Lung microvascular endothelial cell (primary cell): ENCODE data around the gene HAPLN1. TPM values are rescaled to one million over a fixed set of nuclear protein-coding genes. Genes with fewer than 3 reads are reported as not detected.

Source experiments
- DNase-seq, 2 donors: peaks; one replicate each; pipeline versions ENCODE4 v3.0.0 to v3.0.0-alpha.2; 2010; ENCODE audit warnings: low read depth in 2 of 2
- total RNA-seq: library from RNA; depleted of rRNA; stranded (reverse); fragments of >200 nt; gene quantifications from 2 replicates; pipeline ENCODE4 v1.2.1, GENCODE V29; 2014

HAPLN1 gene
- total RNA-seq, 1 donor from 2014 or later: not detected

DNA sequence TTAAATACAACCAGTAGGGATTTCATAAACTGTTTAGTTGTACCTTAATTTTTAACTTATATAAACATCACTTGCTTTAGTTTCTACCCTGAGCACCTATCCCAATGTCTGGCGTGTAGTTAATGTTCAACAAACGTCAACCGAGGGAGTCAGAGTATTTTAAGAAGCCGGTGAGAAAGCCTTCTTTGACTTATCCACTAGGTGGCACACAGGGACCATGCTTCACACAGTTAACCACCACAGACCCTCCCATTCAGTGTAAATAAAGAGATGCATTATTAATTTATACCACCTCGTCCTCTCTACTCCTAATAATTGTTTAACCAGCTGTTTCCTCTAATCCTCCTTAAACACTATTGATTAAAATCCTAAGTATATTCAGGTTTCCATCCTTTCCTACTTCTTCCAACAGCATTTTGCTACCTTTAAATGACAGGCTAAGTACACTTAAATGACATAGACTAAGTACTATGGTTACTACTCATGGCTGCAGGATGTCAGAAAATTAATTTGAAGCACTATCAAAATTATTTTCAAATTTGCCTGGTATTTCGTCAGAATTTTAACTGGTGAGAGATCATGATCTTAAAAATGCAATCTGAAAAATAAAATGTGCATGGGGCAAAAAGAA lies 2.3 kb downstream of the HAPLN1 start:
- DNase-seq: peak; percentile 76 to 78

DNA sequence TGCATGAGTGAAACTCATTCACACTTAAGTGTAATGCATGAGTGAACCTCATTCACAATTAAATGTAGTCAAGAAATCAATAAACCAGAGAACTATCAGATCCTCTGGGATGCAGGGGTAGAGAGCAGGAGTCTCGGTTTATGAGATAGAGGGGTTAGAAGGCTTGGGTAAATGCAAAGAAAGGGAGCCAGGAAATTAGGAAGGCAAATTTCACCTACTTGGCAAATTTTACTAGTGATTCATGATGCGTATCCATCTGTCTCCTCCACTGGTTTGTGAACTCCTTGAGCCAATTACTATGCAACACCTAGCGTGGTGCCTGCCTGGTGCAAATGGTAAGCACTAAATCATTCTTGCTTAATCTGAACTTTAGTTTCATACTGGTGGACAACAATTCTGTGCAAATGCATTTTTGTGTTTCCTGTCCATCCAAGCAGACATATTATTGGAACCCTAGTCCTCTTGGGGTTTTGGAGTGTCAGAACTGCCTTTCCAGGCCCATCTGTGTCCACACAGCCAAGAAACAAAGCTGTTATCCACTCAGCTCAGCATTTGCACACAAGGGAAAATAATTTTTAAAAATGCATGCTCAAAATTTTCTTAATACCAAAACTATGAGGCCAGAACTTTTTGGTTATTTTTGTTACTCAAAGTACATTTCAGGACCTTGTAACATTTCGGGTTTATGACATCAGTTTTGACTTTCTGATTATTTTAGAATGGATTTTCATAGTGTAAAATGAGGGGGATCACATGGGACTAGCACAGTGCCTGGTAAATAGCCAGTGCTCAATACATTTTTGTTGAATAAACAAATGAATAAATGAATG lies 5.2 kb downstream of the HAPLN1 start:
- no peak for DNase-seq

DNA sequence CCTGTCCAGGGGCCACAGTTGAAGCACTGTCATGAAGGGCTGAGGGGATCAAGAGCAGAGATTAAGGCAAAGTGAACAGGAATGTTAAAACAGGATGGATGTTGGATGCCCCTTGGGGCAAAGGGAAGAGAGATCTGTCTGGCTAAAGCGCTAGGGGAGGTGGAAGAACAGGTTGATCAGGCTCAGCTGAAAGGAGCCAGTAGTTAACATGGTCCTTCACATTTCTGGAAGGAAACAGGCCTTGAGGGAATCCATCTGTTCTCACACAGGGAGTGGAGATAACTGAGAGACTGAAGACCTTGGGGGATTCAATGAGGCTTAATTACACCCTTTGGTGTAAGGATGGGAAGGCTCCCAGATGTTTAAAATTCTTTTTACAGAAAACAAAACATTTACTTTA lies 5.8 kb downstream of the HAPLN1 start:
- no peak for DNase-seq

DNA sequence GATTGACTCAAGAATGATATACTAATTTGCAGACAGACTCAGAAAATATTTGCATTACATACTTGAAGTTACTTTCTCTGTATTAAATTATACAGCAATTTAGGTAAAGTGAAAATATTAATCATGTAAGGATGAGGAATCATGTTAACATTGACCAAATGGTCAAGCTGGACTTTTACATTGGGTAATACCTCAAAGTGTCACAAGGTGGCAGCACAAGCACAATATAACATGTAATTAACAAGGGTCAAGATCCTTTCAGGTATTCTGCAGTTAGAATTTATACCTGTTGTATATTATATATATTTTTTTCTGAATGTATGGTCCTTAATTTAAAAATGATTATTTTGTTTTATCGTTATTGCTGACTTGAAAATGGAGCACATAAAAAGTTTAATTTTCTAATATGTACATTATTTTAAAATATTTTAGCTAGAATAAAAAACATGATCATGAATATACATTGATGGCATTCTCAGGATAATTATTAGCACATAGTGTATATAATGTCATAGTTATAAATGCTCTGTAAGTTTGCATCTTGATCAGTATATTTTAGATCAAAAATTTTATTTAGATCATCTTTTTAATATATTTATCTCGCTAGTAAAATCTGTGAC lies 8.6 kb downstream of the HAPLN1 start:
- peak; percentile 49 to 57 for DNase-seq

DNA sequence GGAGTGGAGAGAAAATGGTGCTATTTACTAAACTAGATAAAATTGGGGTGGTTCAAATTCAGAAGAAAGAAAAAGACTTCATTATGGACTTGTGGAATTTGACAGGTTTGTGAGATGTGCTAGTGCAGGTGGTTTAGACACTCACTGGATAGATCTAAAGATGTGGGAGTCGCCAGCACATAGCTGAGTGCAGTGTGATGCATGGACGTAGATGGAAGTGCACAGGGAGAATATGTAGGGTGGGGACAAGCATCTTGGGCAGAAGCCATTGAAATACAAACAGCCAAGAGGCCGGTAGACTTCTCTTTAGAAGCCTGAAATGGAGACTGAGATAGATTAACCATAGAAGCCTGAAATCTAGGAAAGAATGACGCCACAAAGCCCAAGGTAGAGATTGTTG lies 10.7 kb downstream of the HAPLN1 start:
- DNase-seq: no peak

DNA sequence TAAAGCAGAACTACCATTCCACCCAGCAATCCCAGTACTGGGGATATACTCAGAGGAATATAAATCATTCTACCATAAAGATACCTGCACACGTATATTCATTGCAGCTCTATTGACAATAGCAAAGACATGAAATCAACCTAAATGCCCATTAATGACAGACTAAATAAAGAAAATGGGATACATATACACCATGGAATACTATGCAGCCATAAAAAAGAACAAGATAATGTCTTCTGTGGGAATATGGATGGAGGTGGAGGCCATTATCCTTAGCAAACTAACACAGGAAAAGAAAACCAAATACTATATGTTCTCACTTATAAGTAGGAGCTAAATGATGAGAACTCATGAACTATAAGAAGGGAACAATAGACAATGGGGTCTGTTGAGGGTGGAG lies 12.5 kb downstream of the HAPLN1 start:
- DNase-seq: no peak

DNA sequence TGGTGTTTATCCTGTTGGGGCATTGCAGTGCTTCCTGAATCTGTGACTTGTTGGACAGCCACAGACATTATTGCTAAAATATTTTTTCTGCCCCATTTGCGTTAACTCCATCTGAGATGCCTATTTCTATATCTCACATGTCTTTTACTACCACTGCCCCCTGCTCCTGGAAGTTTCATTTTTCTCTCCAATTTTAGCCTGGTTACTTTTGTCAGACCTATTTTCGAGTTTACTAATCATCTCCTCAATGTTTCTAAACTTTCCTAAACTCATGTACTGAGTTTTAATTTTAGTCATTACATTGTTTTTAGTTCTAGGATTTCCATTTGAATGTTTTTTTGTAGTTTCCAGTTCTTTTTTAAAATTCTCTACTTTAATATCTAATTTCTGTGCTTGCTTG lies 17.6 kb downstream of the HAPLN1 start:
- DNase-seq: no peak

DNA sequence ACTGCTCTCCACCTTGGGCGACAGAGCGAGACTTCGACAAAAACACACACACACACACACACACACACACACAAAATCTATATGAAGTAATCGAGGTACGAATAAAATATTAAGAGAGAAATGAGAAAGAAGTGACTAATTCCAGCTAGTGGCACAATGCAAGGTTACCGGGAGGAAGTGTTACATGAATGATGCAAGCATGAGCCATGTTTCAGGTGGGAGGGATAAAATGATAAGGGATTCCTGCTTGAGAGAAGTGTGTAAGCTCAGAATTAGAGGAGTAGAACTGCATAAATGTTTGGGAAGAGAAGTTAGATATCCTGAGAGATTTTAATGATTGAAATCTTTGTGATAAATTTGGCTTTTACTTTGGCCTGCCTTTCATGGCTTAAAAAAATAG lies 18.8 kb downstream of the HAPLN1 start:
- DNase-seq: no peak

DNA sequence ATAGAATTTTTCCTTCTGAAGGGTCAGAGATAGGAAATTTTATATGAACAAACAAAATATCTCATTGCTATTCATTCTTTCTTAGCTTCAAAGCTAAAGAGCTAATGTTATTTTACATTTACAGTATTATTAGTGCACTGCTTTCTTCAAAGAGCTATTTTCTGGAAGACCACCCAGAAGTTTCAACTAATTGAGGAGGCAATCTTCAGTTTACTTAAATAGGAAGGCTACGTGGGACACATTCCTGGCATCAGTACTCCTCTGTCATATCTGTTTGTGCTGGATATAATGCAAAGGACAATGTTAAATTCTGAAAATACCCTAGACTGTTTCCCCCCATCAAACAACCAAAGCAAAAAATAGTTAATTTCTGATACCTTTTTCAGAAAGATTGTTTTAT lies 30.8 kb downstream of the HAPLN1 start:
- no peak for DNase-seq

DNA sequence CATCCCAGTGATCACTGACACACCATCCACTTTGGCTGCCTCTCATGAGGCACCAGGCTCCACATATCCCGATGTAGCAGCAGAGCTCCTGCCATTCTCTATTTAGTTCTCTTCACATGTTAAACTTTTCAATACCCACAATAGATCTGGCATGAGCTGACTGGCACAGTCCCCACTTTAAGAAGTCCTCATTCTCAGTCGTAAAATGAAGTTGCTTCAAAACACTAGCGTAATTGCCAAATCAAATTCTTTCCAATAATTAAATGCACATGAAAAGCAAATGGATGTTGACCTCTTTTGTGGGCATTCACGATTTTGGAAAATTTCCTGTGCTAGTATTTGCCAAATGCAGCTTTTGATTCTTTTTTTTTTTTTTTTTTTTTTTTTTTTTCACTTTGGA lies 32.4 kb downstream of the HAPLN1 start:
- DNase-seq: no peak

DNA sequence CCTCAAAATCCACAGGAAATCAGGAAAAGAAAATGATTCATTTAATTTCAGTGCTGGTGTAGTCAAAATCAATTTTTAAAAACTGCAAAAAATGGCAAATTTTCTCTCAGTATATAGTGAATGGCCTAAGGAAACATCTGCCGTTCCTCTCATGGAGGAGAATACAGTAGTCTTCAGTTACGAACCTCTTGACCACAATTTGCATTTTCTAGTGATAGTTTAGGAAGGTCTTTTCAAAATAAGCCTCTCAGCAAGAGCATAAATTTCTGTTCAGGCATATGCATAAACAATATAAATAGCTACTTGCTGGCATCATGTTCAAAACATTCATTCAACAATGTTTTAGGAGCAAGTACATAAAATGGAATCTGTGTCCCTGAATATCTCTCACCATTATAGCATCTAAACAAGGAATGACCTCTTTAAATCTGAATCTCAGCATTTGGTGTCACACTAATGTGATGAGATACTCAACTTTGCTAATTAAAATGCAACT lies 33.5 kb downstream of the HAPLN1 start:
- DNase-seq: no peak

DNA sequence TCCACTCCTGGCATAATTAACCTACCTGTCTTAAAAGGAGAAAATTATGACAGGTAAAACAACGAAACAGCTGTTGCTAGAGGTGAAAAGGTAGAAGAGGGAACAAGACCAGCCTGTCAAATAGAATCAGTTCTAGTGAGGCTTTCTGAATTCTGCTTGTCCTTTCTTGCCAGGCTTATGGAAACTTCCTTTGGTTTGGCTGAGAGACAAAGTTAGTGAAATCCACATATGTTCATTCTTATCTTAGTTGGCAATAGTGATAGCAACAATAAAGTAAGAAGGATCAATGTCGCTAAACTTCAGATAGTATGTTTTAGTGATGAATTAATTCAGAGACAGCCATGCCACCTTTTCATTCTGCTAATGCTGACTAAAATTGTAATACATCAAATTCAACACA lies 34.4 kb downstream of the HAPLN1 start:
- no peak for DNase-seq

DNA sequence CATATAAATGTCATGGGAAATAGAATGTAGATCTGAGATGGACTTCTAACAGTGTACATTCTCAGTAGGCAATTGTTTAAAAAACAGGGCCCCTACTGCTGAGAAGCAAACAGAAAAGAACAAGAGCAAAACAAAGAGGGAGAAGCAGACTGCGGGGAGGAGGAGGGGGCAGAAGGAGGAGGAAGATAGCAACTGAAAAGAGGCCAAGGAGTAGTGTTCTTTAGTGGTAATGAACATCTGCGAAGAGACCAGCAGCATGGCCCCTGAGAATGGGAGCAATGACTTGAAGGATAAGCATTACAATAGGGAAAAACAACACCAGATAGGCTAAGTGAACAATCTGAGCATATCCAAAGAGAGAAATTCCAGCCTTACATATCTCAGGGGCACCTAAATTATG lies 36.8 kb downstream of the HAPLN1 start:
- no peak for DNase-seq

DNA sequence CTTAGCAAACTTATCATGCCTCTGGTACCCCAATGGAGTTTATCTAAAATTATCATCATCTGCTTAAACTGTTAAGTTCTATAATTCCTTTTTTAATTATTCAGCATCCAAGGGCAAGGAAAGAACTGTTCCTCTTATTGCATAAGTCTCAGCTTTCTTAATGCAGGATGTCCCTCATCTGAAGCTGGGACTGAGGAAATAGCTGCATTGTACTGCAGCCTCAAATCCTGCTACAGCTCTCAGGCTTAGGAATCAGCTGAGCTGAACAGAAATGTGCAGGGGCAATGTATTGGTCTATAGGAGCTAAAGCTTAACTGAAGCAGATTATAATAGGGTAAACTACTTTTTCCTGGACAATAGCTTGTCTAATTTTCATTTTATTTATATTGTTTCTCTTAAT lies 48.0 kb downstream of the HAPLN1 start:
- DNase-seq: no peak

DNA sequence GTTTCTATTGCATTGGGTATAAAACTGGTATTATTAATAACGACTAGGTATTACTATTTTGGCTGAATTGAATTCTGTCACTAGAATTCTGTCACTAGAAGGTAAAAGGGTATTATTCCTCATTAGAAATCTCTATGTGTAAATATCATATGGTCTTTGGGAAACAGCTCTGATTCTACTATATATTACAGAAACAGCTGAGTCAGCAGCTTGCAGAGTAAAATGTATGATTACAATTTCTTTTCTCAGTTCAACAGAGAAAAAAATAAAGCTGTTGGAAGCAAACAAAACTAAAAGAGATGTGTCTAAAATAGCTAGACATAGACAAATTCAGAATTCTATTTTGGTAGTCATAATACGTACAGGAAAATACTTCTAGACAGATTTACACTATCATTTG lies 48.5 kb downstream of the HAPLN1 start:
- DNase-seq: no peak

DNA sequence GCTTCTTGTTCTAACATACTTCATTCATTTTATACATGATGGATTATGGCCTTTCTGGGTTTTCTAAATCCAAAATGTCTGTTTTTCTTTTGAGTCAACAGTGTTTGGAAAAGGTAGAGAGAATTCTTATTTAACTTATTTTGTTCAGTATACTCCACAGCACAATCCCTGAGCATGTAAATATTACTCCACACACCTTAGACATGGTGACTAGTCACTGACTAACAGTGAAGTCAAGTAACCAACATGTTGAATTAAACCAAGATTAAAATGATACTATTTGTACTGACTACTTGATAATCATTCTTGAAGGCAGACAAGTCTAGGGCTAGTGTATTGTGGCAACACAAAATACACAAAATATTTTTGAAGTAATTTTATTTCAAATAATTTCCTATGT lies 55.0 kb downstream of the HAPLN1 start:
- no peak for DNase-seq

DNA sequence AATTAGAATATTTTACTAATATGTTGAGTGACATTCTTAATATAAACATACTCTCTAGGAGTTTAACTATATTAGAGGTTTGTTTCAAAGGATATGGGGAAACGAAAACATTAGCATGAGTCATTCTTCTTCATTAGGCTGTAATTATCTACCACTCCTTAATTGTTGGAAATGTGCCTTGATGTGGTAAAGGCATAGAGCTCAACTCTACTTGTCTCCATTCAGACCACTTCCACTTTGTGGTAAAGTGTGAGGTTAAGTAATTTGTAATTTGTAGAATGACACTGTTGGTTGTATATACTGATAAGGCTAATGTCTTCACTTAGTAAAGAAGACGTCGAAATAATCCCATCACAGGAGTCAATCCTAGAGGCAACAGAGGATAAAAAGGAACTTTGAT lies 58.1 kb downstream of the HAPLN1 start:
- DNase-seq: no peak

DNA sequence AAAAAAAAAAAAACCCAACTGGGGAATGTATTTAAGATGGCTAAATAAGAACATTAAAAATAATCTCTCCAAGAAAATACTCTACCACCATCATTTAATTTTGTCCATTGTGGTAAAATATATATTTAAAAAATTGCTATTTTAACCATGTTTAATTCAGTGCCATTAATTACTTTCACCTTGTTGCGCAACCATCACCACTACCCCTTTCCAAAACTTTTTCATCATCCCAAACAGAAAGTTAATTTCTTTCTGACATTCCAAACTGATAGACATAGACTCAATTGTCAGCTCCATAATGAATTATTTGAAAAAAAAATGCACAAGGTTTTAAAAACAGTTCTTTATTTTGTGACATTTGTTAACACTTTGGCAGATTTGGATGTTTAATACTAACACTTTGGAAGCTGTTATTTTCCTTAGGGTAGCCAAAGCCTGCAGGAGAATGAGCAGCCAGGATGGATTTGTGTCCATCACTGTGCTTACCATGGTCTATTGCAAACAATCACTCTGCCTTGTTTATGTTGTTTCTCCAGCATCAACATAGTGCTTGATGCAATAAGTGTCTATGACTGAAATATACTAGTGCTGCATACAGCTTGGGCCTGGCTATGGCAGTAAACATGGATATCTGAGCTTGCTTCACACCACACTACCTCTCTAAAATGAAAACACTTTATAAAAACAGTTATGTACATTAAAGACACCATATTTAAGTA lies 62.7 kb downstream of the HAPLN1 start:
- no peak for DNase-seq

DNA sequence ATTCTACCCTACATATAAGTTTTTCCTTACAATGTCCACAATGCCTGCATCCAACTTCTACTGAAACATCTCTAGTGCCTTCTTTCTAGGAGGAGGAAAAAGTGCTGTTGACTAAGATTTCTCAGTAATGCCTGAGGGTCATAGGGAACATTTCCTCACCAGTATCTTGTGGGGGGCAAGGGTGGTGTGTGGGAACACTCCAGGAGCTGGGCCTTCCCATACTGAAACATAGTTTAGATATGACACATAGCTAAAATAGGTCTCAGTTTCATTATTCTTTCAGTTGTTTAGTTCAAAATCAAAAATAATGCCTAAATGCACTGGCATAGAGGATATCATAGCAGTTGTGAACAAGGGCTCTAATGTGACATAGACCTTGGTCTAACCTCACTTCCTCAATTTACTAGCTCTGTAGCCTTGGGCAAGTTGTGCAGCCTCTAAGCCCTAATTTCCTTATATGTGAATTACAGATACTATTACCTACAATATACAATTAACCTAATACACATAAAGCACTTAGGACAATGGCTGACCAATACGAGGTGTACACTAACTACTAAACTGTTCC lies 66.1 kb downstream of the HAPLN1 start:
- DNase-seq: no peak

DNA sequence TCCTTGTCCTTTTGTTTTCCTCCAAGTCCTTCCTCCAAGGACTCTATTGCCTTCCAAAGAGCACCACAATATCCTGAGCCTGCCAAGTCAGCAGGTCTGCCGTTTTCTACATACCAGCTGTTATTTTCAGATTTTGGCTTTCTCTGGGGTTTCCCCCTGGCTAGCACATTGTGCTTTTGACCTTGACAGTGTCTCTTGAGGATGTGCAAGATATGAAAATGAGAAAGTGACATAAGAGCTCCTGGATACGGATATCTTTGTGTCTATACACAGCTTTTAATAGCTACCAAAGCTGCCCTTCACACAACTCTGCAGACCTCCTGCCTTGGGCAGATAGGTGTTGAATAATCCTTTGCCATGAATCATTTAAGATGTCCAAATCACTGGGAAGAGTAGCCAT lies 67.0 kb downstream of the HAPLN1 start:
- no peak for DNase-seq

DNA sequence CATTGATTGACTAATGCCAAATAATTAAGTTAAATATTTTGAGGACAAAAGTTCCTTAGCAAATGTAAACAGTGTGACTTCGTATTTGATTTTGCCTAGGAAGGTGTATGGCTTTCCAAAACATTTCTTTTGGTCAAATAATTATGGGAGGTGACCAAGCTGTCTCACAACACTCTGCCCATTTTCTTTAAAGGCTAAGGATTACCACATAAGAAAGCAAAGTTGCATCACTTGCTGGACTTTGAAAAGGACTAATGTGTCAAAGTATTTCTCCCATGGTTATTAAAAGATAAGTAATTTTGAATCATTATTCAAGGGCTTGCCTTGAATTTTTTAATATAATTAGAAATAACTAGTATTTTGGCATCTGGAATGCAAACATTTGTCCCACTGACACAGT lies 74.7 kb downstream of the HAPLN1 start:
- DNase-seq: no peak

DNA sequence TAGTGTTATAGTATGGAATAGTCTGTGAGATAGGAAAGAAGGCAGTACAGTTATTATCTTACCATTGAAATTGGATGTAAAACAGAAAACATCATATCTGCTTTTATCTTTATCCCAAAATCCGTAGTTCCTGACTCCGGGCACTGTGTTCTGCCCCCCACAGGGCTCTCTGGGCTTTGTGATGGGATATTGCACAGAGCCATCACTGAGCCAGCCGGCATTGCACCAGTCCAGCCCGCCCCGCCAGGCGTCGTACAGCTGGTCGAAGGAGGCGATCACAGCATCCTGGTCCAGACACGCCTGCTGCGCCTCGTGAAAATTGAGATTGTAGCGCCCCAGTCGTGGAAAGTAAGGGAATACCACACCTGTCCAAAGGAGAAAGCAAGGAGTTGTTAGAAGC lies 76.4 kb downstream of the HAPLN1 start:
- DNase-seq: no peak
